SK-N-SH (cell line): Measurements from ENCODE around the gene FAM43B.

Source experiments
- CHD2 ChIP-seq: fragments of 150-350 bp; IDR thresholded peaks from 2 replicates; pipeline ENCODE4 v1.6.1; 2018; ENCODE audit warnings: low read length; ENCODE audit not compliant: partially characterized antibody
- CTCF ChIP-seq: fragments of 200-600 bp; sonication (generic); IDR thresholded peaks from 2 replicates; pipeline ENCODE4 v1.6.1; 2017; ENCODE audit warnings: antibody characterized with exemption, mild to moderate bottlenecking, moderate library complexity
- EZH2phosphoT487 ChIP-seq: fragments of 200-600 bp; sonication (generic); IDR thresholded peaks from 2 replicates; pipeline ENCODE4 v1.6.1; 2017; ENCODE audit warnings: low read depth, mixed run types, mild to moderate bottlenecking, antibody characterized with exemption, moderate library complexity, borderline replicate concordance
- POLR2AphosphoS5 ChIP-seq: IDR thresholded peaks from 2 replicates; pipeline ENCODE4 v1.6.1; 2012; ENCODE audit warnings: low read depth, low read length
- RAD21 ChIP-seq: IDR thresholded peaks from 2 replicates; pipeline ENCODE4 v1.6.1; 2012; ENCODE audit warnings: mild to moderate bottlenecking, low read length
- TF ChIP-seq, protein P1 (sequence below): IDR thresholded peaks from 2 replicates; pipeline ENCODE4; 2012
- TF ChIP-seq, protein P2 (sequence below): IDR thresholded peaks from 2 replicates; pipeline ENCODE4 v1.4.0; 2012; ENCODE audit warnings: low read depth

DNA sequence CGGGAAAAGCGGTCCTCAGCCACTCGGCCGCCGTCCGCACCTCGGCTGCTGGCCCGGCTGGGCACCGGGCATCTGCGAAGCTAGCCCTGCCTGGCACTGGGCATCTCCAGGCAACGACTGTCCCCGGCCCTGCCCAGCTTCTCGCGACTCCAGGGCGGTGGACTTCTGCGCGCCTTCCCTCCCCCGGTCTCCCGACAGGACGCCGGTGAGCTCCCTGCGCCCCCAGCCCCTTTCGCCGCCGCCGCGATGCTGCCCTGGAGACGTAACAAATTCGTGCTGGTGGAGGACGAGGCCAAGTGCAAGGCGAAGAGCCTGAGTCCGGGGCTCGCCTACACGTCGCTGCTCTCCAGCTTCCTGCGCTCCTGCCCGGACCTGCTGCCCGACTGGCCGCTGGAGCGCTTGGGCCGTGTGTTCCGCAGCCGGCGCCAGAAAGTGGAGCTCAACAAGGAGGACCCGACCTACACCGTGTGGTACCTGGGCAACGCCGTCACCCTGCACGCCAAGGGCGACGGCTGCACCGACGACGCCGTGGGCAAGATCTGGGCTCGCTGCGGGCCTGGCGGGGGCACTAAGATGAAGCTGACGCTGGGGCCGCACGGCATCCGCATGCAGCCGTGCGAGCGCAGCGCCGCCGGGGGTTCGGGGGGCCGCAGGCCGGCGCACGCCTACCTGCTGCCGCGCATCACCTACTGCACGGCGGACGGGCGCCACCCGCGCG lies 514 bp downstream of the FAM43B start:
- no peak for TF ChIP-seq EZH2phosphoT487
- no peak for TF ChIP-seq RAD21
- no peak for TF ChIP-seq CTCF
- TF ChIP-seq CHD2: no peak
- TF ChIP-seq, protein P1, sequence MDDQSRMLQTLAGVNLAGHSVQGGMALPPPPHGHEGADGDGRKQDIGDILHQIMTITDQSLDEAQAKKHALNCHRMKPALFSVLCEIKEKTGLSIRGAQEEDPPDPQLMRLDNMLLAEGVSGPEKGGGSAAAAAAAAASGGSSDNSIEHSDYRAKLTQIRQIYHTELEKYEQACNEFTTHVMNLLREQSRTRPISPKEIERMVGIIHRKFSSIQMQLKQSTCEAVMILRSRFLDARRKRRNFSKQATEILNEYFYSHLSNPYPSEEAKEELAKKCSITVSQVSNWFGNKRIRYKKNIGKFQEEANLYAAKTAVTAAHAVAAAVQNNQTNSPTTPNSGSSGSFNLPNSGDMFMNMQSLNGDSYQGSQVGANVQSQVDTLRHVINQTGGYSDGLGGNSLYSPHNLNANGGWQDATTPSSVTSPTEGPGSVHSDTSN: no peak
- TF ChIP-seq, protein P2, sequence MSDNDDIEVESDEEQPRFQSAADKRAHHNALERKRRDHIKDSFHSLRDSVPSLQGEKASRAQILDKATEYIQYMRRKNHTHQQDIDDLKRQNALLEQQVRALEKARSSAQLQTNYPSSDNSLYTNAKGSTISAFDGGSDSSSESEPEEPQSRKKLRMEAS: no peak
- TF ChIP-seq POLR2AphosphoS5: no peak
